Hypothalamus (tissue), 51 donors: ENCODE data around the gene GPATCH11.

Source experiments
- DNase-seq, 51 donors: peaks; one replicate each; lab custom pipeline; 2025; lab: John Stamatoyannopoulos, UW

GPATCH11 gene

DNA sequence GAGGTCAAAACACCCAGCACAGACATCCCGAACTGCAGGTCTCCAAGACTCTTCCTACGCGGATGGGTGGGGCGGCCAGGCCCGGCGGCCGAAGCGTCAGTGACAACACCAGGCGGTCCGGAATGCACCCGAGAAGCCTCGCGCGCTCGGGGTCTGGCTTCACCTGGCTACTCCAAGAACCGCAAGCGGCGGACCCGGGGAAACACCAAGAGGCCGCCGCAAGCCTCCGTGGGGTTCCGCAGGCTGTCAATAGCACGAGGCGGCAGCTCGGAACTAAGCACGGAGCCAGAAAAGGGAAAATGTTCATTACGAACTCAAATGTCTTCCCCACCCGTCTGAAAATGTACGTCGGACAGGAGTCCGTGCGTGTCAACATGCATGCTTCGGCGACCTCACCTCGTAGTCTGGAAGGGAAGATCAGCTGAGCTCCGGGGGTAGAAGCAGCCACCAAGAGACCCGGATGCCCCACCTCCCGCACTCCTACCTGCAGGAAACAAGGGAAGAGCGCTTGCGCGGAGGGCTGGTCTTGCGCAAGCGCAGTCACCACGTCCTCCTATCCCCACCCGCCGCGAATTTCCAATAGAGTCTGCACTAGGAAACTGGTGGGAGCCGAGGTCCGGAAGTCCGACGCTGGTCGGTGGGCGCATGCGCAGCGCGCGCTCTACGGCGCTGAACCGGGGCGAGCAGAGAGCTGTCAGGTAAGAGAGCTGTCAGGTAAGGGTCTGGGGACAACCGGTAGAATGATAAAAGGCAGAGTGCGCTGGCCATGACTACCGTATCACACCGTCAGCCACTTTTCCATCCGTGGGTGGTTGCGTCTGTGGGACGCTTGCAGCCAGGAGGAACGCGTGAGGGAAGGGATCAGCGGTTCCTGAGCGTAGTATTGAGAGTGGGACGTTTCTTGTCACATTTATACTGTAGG is at the start of gene GPATCH11, which contains the start of gene HEATR5B:
Gene GPATCH11 (plus strand): TSS at position 646 of the 922 bp plus-strand sequence. CDS start 3,864 bp downstream, outside the sequence.
Gene HEATR5B (minus strand): TSS at position 500 of the 922 bp plus-strand sequence. CDS start 958 bp downstream, outside the sequence.
- DNase-seq = peak; percentile 67 to 97 (median 92)

DNA sequence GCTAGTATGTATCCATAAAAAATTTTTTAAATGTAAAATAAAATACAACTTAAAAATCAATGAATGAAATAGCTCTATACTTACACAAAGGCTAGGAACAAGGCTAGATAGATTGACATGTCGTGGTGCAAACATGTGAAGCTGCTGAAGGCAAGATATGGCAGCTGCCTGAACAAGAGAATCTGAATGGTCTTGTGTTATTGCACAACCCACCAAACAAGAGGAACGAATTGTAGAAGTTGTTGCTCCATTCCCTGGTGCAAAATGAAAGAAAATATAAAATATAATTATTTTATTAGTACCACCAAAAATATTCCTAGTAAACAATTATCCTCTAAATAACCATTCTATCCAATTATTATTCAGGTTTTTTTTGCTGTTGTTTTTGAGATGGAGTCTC is 46.5 kb upstream of the GPATCH11 start:
- no peak for DNase-seq

DNA sequence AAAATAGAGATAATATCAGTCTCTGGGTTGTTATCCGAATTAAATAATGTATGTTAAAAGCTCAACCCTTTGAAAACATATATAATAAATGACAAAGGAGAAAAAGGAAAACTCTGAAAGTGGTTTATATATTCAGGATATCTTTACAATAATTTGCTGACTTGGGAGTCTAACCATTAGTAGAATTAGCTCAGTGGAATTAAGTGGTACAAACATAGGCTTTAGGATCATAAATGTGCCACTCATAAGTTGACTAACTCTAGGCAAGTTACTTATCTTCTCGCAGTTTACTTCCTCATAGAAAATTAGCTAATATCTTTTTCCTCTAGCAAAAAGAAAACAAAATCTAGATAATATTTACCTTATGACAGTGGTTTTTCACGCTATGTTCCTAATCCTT is 44.7 kb upstream of the GPATCH11 start:
- no peak for DNase-seq

DNA sequence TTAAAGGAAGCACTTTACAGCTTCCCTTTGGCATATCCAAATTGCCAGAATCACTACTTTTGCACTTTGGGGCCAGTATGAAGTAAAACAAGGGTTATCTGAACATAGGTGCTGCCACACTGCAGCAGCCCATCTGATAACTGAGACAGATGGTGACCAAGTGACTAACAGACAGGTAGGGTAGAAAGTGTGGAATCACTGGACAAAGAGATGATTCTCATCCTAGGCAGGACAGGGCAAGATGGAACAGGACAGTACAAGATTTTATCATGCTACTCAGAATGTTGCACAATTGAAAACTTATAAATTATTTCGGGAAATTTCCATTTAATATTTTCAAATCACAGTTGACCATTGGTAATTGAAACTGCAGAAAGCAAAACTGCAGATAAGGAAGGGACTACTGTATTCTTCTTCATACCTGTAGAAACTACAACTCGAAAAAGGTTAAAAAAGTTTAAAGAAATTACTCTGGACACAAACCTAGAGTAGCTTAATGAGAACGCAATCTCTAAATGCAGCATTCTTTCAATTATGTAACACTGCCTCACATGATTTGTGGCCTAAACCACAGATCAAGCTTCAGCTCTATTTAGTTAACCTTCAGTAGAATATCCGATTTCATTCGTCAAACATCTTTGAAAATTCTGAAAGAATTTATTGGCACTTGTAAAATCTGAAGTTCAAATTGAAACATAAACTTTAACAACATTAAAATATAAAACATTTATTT is 31.6 kb upstream of the GPATCH11 start:
- no peak for DNase-seq

DNA sequence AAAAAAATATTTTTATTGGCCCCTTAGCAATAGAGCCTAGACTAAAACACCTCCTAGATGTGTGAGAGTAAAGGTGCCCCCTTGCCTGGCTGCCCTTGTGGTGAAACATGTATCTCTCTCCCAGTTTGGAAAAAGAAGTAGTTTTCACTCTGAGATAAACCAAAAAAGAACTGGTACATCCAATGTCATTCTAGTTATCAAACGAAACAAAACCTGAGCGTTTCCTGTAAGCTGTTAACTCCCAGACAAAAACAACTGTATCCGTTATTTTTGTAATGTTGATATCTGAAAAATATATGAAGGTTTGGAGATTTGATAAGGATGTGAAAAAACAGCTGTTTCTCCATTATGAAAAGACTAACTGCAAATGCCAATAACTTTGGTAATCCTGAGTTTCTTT is 24.5 kb upstream of the GPATCH11 start:
- DNase-seq = no peak

DNA sequence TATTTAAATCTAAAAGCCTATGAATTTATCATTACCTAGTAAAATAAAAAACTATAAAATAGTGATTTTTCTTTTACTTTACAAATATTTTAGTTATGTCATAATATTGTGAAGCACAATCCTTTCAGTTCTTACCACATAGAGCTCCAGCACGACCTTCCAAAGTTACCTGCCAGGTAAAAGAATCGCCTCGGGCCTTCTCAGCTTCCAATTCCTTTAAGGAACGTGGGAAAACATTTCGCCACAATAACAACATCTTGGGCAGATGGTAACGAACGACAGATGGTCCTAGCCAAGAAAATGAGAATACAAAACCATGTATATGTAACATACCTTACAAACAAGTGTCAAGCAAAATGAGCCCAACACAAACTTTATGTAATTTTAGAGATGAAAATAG is 23.9 kb upstream of the GPATCH11 start:
- DNase-seq = no peak

DNA sequence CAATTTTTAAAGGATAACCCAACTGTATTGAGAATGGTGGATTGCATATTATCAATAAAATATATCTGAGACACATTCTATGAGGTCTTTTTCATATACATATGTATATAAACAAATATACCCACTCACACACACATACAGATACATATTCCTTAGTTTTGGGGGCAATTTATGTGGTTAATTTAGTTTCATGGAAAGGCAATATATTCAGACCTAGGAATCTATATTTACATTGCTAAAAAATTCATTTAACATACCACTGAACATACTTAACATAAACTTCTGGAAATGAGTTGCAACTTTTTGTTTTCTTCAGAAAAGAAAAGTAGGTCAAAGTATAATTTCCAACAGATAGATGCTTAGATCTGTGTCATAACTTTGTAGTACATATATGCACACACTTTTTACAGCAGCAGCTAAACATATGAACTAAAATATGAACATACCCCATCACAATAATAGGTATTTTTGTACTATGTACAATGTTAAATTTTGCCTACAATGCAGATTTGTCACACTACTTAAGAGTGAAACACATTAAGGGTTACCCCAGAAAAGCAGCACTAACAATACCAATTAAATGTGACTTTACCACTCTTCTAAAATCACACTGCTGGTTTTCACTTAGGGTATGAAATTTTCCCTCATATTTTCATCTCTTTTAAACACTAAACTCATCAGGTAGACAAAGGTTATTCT is 23.2 kb upstream of the GPATCH11 start:
- no peak for DNase-seq

DNA sequence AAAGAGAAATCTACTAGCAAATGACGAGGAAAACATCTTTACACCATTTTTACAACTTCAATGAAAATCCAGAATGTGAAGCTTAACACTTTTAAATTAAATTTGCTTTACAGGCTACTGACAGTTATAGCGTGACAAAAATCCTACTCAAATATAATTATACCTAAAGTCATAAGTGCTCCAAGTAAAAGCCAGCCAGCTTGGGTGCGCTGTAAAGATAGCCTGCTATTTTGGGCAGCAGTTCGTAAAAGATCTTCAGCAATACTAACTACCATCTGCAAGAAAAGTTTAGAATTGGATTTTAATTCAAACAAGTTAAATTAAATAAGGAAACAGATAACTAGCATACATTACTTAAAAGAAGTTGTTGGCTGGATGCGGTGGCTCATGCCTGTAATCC is 22.5 kb upstream of the GPATCH11 start:
- DNase-seq = no peak

DNA sequence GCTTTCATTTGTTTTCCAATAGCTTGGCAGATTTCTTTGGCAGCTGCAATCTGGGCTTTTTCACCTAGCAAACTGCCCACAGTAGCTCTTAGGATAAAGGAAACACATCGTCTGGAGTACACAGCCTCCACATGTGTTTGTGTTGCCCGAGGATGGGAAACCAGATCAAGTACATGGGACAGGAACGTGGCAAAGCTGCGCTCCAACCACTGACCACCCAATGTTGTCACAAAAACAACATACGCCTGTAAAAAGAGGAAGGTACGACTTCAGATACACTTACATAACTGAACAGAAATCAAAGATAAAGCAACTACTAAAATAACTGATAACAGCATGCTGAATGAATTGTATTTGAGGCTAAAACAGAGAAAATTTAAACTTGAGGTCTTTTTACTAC is 15.6 kb upstream of the GPATCH11 start:
- DNase-seq = peak in 7 of 51 donors; percentile 1 to 21 (median 6)

DNA sequence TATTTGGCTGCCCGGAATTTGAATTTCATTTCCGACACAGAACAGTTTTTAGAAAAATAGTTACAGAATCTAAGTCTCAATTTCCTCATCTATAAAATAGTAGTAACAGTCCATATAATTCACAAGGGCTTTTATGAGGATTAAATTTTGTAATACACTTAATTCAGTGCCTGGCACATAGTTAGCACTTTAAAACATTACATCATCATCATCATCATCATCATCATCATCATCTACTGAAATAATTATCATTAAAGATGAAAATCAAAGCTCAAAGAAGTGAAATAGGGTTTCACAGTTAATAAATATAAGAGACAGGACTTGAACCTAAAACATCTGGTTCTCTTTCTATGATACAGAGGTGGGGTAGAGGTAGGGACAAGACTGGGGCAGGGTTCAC is 13.4 kb upstream of the GPATCH11 start:
- no peak for DNase-seq

DNA sequence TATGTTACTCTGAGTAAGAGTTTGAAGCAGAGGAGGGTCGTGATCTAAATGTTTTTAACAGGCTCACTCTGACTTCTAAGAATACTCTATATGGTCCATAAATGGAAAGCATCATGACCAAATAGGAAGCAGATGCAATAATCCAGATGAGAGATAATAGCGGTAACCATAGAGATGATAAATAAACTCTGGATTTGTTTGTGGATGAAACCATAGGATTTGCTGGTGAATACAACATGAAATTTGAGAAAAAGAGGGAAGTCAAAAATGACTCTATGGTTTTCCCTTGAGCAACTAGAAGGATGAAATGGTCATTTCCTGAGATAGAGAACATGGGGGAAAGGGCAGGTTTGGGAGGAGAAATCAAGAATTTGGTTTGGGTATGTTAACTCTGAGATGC is 4.1 kb upstream of the GPATCH11 start:
- DNase-seq = no peak

DNA sequence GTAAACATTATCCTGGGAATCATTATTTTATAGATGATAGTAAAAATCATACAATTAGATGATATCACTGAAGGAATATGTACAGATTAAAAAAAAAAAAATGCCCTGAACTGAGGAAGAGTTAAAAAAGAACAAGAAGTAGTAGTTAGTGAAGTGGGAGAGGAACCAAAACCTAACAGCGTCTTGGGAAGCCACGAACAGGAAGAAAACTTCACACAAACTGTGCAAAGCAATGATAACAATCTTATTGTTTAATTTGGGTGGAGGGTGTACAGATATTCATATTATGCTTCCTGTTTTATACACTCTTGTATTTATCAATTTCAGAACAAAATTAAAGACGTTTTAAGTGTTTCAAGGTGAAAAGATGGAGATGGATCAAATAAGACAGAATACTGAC is 3.6 kb upstream of the GPATCH11 start:
- no peak for DNase-seq

DNA sequence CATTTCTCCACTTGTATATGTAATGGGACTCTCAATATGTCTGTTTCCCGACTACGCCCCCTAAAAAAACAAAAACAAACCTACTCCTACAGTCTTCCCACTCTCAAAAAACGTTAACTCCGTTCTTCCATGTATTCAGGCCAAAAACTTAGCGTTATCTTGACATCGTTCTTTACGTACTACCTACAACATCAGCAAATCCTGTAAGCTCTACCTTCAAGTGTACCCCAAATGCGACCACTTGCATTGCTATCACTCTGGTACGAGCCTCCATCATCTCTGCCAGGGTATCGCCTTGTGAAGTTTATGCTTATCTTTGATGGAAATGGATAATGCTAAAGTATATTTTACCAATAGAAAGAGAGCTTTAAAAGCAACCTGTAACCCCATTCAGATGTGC is 479 bp downstream of the GPATCH11 start:
- peak in 1 of 51 donors; percentile 37 for DNase-seq

DNA sequence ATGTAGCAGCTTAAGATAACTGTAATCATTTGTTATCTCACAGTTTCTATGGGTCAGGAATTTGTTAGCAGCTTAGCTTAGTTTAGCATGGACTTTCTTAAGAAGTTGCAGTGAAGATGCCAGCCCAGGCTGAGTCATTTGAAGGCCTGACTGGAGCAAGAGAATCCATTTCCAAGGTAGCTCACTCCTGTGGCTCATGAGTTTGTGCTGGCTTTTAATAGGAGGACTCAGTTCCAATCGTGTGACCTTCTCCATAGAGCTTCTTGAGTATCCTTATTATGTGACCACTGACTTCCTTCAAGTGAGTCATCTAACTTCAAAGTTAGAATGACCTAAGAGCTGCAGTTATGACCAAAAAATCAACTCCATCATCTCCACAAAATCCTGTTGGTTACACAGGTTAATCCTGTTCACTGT is 1.4 kb downstream of the GPATCH11 start:
- DNase-seq = no peak

DNA sequence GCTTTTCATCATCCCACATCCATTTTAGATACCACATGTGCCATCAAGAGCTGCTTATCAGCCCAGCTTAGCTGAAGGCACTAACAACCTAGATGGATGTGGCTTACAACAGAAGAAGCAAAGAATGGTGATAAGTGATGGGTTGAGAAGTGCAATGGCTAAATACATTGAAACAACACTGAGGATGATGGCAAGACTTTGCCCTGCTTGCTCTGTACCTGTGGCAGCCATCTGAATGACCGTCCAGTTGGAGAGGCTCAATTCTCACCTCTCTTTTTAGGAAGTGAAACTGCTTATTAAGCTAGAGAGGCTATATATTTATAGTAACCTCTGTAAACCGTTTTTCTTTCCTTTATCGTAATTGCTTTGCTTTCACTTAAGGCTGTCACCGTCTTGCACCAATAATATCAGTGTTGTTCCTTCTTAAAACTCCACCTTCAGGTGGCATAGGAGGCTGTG is 5.7 kb downstream of the GPATCH11 start:
- DNase-seq = no peak

DNA sequence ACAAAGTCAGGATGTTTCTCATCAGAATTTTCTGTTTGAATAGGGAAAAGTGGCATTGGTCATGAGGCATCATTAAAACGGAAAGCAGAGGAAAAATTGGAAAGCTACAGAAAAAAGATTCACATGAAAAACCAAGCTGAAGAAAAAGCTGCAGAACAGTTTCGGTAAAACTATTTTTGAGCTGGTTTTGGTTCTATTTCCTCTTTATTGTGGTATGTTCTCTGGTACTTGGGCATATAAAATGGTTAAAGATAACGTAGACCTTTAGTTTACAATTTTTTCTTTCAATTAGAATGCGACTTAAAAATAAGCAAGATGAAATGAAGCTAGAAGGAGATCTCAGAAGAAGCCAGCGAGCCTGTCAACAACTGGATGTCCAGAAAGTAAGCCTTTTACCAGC is 7.6 kb downstream of the GPATCH11 start:
- no peak for DNase-seq

DNA sequence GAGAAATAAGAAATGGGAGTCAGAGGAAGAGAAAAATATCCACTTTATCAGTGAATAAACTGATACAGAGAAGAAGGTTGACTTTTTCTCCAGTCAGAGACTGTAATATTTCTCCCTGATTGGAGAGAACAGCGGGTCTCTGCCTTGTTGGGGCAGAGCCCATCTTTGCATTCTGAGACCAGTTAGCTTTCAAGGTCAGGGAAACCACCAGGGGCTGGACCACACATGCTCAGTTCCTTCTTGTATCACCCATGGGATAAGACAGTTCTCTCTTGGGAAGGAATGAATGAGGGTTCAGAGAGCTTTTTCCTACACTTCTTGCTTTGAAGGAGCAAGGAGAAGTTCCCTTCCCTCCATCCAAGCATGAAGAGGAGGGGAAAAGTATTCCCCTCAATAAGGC is 12.2 kb downstream of the GPATCH11 start:
- DNase-seq = no peak

DNA sequence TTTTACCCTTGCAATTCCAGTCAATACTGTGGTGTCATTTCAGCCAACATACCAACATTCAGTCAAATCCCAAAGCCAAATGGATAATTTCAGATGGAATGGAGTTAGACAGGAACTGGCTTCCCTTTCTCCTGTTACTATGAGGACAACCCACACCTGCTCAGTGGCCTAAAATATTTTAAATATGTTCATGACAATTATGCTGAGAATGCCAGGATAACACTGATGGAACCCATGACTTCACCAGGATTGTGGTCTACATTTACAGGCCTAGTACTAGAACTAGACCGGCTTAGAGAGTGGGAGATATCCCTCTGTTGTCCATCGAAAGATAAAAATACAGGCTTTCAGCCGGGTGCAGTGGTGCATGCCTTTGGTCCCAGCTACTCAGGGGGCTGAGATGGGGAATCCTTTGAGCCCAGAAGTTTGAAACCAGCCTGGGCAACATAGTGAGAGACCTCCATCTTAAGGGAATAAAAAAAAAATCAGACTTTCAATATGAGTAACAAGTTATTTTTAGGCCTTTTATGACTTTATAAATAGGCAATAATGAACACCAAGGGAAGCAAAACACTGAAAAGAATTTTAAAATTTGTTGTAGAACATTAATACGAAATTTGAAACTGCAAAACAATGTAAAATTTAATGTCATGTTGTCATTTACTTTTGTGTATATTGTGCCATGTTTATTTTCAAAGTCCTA is 14.2 kb downstream of the GPATCH11 start:
- DNase-seq = no peak

DNA sequence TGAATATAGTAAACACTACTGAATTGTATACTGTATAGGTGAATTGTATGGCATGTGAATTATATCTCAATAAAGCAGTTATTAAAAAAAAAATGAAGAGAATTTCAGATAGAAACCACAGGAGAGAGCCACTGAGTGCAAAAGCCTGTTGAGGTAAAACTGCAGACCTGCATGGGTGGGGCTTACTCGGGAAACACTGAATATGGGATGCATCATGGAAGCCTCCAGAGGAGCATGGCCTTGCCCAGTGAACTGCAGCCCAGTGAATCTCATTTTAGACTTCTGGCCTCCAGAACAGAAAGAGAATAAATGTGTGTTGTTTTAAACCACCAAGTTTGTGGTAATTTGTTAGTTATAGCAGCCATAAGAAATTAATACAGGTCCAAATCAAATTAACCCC is 15.7 kb downstream of the GPATCH11 start:
- no peak for DNase-seq

DNA sequence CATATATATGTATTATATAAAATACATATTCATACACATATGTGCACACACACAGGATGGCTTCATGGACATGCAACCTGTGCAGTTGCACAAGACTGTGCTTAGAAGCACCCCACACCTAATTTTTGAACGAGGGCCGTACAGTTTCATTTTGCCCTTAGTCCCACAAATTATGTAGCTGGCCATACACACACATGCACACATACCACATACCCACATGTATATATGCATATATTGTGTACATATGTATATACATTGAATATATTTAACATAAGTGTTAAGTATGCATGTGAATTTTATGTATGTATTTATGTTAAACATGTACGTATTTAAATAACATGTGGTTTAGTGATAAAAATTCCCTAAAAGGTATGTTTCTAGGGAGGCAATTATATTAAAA is 18.3 kb downstream of the GPATCH11 start:
- DNase-seq = no peak
